Esophagus muscularis mucosa (tissue), 4 donors: Measurements from ENCODE around the gene GNA12. TPM values are rescaled to one million over a fixed set of nuclear protein-coding genes. Genes with fewer than 3 reads are reported as not detected.

Source experiments
- DNase-seq: peaks from one replicate; pipeline ENCODE4 v3.0.0-alpha.2; 2017; ENCODE audit errors: extremely low spot score
- H3K27ac ChIP-seq, 4 donors: fragments of 200-600 bp; sonication (generic); replicated peaks in 1 of 4; 1 replicate in 3 of 4; 2 replicates in 1 of 4; pipeline ENCODE4 v1.5.1; 2016 to 2019; ENCODE audit warnings: mild to moderate bottlenecking in 1 of 4
- H3K27me3 ChIP-seq, 4 donors: fragments of 200-600 bp; sonication (generic); one replicate each; pipeline versions ENCODE4 v1.5.1 to v1.6.0; 2016 to 2019
- H3K36me3 ChIP-seq, 4 donors: fragments of 200-600 bp; sonication (generic); one replicate each; pipeline ENCODE4 v1.5.1; 2016 to 2019
- H3K4me1 ChIP-seq, 4 donors: fragments of 200-600 bp; sonication (generic); one replicate each; pipeline ENCODE4 v1.5.1; 2016 to 2019
- H3K4me3 ChIP-seq, 4 donors: fragments of 200-600 bp; sonication (generic); 1 replicate in 2 of 4; 2 replicates in 2 of 4; pipeline ENCODE4 v1.5.1; 2016 to 2019; ENCODE audit warnings: mild to moderate bottlenecking in 4 of 4, moderate library complexity in 1 of 4
- H3K9me3 ChIP-seq, 4 donors: fragments of 200-600 bp; sonication (generic); 1 replicate in 3 of 4; 2 replicates in 1 of 4; pipeline ENCODE4 v1.5.1; 2016 to 2019
- EP300 ChIP-seq: sonication (generic); formaldehyde crosslinking; IDR thresholded peaks from one replicate; pipeline ENCODE4 v1.6.1; 2017; ENCODE audit warnings: antibody characterized with exemption
- POLR2A ChIP-seq: fragments of 450-650 bp; IDR thresholded peaks from one replicate; pipeline ENCODE4 v1.6.1; 2017; ENCODE audit warnings: antibody characterized with exemption, moderate library complexity, mild to moderate bottlenecking, low read depth
- POLR2AphosphoS5 ChIP-seq, 2 donors: sonication (generic); formaldehyde crosslinking; IDR thresholded peaks; one replicate each; pipeline ENCODE4 v1.6.1; 2017; ENCODE audit warnings: antibody characterized with exemption in 2 of 2
- WGBS: methylation state at CpG from one replicate; pipeline ENCODE4 v1.1.5; 2018; 5-methylcytosine and 5-hydroxymethylcytosine counted together
- intact Hi-C: fragments of 100-400 bp; cut with DNase I; formaldehyde crosslinking; loops from one replicate; pipeline ENCODE4 v1.15.1; 2023
- total RNA-seq, 4 donors: library from RNA; depleted of rRNA; stranded (reverse); fragments of >200 nt; gene quantifications; one replicate each; pipeline versions ENCODE4 v1.1.0 to v1.2.1, GENCODE V29; 2016
- TF ChIP-seq, protein P1 (sequence below), 3 experiments: fragments of 200-600 bp in 2 of 3; fragments of 450-650 bp in 1 of 3; sonication (generic) in 2 of 3; IDR thresholded peaks; one replicate each; pipeline ENCODE4 v1.5.1; 2017 to 2019; ENCODE audit warnings: antibody characterized with exemption in 3 of 3, mild to moderate bottlenecking in 2 of 3, moderate library complexity in 1 of 3

Gene GNA12
- total RNA-seq, 4 donors from 2014 or later, result 25.3 to 61.8 (median 38.9) TPM

DNA sequence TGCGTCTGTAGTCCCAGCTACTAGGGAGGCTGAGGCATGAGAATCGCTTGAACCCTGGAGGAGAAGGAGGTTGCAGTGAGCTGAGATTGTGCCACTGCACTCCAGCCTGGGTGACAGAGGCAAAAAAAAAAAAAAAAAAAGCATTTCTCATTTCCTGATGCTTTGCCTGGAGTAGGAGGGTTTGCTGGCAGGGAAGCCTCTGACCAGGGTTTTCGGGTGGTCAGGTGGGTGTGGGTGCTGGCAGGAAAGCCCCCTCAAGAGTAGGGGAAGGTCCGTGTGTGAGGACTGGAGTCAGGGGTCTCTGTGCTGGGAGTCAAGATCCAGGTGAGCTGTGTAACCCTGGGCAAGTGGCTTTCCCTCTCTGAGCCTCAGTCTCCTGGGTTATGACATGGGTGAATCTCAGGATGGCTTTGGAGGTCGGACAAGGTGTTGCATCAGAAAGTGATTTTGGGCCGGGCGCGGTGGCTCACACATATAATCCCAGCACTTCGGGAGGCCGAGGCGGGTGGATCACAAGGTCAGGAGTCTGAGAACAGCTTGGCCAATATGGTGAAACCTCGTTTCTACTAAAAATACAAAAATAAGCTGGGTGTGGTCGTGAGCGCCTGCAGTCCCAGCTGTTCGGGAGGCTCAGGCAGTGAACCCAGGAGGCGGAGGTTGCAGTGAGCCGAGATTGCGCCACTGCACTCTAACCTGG is 152.9 kb downstream of the GNA12 start:
- peaks cover 11 to 22% (median 20%) of the 10 kb centered on the region in 4 donors for H3K4me1 ChIP-seq
- no peaks in the 10 kb centered on the region for H3K9me3 ChIP-seq
- DNase-seq, result no peak
- TF ChIP-seq POLR2A (no peak), POLR2AphosphoS5 (IDR thresholded peaks at IDR 0.05) (no peak), EP300 (no peak)
- TF ChIP-seq, protein P1, sequence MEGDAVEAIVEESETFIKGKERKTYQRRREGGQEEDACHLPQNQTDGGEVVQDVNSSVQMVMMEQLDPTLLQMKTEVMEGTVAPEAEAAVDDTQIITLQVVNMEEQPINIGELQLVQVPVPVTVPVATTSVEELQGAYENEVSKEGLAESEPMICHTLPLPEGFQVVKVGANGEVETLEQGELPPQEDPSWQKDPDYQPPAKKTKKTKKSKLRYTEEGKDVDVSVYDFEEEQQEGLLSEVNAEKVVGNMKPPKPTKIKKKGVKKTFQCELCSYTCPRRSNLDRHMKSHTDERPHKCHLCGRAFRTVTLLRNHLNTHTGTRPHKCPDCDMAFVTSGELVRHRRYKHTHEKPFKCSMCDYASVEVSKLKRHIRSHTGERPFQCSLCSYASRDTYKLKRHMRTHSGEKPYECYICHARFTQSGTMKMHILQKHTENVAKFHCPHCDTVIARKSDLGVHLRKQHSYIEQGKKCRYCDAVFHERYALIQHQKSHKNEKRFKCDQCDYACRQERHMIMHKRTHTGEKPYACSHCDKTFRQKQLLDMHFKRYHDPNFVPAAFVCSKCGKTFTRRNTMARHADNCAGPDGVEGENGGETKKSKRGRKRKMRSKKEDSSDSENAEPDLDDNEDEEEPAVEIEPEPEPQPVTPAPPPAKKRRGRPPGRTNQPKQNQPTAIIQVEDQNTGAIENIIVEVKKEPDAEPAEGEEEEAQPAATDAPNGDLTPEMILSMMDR (IDR thresholded peaks at IDR 0.05), result no peak
- WGBS, result 84% methylated on average over 18 of the region's 18 CpGs
- H3K27me3 ChIP-seq, result peaks cover 0 to 42% (median 24%) of the 10 kb centered on the region in 4 donors
- intact Hi-C loops, result no loop called here
- no peak overlapping the region for H3K27ac ChIP-seq
- H3K36me3 ChIP-seq, result no peaks in the 10 kb centered on the region
- no peak overlapping the region for H3K4me3 ChIP-seq

DNA sequence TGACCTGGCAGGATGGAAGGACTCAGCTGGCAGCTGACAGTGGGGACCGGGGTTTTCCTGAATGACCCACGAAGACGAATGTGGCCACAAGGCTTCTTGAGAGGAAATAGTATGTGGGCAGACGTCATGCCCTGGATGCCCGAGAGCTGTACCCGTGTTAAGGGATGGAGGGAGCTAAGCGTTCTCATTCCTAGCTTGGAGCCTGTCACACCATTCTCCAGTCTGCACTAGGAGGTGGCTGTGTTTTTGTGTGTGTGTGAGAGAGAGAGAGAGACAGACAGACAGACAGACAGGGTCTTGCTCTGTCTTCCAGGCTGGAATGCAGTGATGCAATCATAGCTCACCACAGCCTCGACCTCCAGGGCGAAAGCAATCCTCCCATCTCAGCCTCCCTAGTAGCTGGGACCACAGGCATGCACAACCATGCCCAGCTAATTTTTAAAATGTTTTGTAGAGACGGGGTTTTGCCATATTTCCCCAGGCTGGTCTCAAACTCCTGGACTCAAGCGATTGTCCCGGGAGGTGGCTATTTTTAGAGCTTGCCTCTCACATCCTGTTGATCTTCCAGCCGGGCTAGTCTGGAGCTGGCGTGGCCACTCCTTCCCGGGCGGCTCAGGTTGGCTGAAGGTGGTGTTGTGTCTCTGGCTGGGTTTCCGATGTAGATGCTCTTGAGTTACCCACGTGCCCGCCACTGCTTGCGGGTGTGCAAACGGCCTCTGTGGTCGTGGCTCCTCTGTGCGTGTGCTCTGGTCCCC is 154.0 kb downstream of the GNA12 start:
- peaks cover 11 to 22% (median 20%) of the 10 kb centered on the region in 4 donors for H3K4me1 ChIP-seq
- no peaks in the 10 kb centered on the region for H3K36me3 ChIP-seq
- WGBS, result 73% methylated on average over 20 of the region's 23 CpGs
- peaks cover 0 to 52% (median 25%) of the 10 kb centered on the region in 4 donors for H3K27me3 ChIP-seq
- TF ChIP-seq POLR2A, result no peak
- TF ChIP-seq, protein P1 (IDR thresholded peaks at IDR 0.05), result no peak
- TF ChIP-seq EP300, result no peak
- TF ChIP-seq POLR2AphosphoS5 (IDR thresholded peaks at IDR 0.05), result no peak
- no peak for DNase-seq
- intact Hi-C loops, result loop anchor here (10.0 kb wide), 1 partner anchor 235 kb away; no protein-coding TSS in a partner anchor
- no peak overlapping the region for H3K4me3 ChIP-seq
- H3K9me3 ChIP-seq, result no peaks in the 10 kb centered on the region
- no peak overlapping the region for H3K27ac ChIP-seq

DNA sequence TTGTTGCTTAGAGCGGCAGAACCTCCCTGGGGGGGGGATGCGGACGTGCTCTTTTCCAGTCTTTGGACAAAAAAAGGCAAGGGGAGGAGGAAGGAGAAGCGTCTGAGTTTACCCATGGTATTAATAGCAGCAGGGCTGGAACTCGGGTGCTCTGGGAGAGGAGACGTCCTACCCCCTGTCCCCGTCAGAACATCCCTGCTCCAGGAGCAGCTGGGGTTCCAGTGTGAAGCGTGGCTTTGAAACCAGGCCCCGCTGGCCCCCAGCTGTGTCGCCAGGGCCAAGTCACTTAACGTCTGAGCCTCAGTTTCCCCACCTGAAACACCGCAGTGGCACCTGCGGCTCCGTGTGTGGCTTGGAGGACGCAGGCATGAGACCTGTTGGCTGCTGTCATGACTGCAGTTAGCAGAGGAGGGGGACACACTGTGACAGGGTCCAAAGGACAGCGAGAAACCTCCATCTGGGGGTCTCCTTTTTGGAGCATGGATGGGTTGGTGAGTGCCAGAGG is 154.7 kb downstream of the GNA12 start:
- DNase-seq, result no peak
- TF ChIP-seq POLR2A, result no peak
- no peak for TF ChIP-seq POLR2AphosphoS5 (IDR thresholded peaks at IDR 0.05)
- Histone ChIP-seq H3K4me3 (no peak overlapping the region), H3K4me1 (peaks cover 11 to 22% (median 20%) of the 10 kb centered on the region in 4 donors), H3K36me3 (no peaks in the 10 kb centered on the region), H3K27ac (no peak overlapping the region), H3K9me3 (no peaks in the 10 kb centered on the region), H3K27me3 (peaks cover 0 to 59% (median 25%) of the 10 kb centered on the region in 4 donors)
- intact Hi-C loops, result loop anchor here (10.0 kb wide), 1 partner anchor 235 kb away; no protein-coding TSS in a partner anchor
- 71% methylated on average over 10 of the region's 16 CpGs for WGBS

DNA sequence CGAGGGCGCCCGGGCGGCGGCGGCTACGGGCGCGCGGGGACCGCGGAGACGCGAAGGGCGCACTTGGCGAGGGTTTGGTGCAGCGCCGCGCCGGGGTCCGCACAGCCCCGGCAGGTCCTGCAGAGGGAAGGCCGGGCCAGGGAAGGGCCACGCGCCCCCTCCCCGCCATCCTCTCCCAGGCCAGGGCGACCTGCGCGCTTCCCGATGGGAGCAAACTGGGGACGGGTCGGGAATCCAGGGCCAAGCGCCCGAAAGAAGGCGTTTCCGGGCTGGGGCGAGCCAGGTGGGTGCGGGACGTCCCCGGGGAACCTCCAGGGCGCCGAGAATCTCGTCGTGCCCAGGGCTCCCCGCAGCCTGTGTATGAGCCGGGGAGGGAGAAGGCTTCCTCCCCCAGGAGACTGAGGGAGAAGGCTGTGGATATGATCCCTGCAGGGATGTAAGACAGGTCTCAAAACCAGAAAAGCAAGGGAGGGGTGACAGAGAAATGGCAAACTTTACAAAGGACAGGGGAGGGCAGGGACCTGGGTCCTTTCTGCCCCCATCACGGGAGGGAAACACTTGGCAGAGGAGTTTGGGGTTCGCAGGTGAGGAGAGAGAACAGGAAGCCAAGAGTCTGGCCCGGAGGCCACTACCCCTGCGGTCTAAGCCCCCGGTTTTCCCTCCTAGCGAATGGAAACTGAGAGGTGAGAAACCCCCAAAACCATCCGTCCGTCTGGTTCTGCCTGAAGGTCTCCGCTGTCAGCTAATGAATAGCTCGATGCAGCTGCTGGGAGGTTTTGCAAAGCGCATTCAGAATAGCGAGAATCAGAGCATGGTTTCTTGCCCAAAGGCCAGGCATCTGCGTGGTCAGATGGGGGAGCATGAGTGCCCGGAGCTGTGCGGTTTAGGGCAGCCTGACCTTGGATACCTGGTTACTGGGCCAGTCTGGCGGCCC is 155.4 kb downstream of the GNA12 start:
- Histone ChIP-seq H3K27me3 (peaks cover 0 to 66% (median 25%) of the 10 kb centered on the region in 4 donors), H3K4me3 (peak overlapping the region; percentile 39 to 52 (median 42)), H3K27ac (no peak overlapping the region), H3K4me1 (peaks cover 11 to 22% (median 20%) of the 10 kb centered on the region in 4 donors), H3K9me3 (no peaks in the 10 kb centered on the region), H3K36me3 (no peaks in the 10 kb centered on the region)
- 16% methylated on average over 27 of the region's 62 CpGs for WGBS
- intact Hi-C loops, result loop anchor here (10.0 kb wide), 1 partner anchor 234 kb away; no protein-coding TSS in a partner anchor
- no peak for TF ChIP-seq POLR2AphosphoS5 (IDR thresholded peaks at IDR 0.05)
- TF ChIP-seq POLR2A, result no peak
- TF ChIP-seq EP300, result no peak
- TF ChIP-seq, protein P1 (IDR thresholded peaks at IDR 0.05), result no peak
- DNase-seq, result no peak
